Stimulated activated CD8-positive, alpha-beta memory T cell treated with anti-CD3 and anti-CD28 coated beads, Interleukin-4, amount 100 ng/mL, for 4 hours (primary cell): Measurements from ENCODE around the gene NDUFB3.
"Not testable (repeated sequence)": the region's sequence is repeated elsewhere in the genome, so short reads cannot be mapped to it uniquely, and the experiment has no call there.

Source experiments
- DNase-seq, 2 donors: peaks; one replicate each; pipeline ENCODE4 v3.0.0-alpha.2; 2020; ENCODE audit warnings: low read depth in 2 of 2, low spot score in 1 of 2

NDUFB3 gene

DNA sequence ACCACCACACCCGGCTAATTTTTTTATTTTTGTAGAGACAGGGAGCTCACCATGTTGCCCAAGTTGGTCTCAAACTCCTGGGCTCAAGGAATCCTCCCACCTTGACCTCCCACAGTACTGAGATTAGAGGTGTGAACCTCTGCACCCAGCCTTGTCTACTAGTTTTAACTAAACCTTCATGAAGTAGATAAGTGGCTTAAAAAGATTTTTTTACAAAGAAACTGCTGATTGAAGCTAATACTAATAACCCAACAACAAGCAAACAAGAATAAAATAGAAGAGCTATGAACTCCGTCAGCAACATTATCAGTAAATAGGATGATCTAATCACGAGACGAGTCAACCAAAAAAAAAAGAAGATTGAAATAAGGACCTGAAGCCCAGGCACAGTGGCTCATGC lies 18.8 kb downstream of the NDUFB3 start:
- no peak for DNase-seq

DNA sequence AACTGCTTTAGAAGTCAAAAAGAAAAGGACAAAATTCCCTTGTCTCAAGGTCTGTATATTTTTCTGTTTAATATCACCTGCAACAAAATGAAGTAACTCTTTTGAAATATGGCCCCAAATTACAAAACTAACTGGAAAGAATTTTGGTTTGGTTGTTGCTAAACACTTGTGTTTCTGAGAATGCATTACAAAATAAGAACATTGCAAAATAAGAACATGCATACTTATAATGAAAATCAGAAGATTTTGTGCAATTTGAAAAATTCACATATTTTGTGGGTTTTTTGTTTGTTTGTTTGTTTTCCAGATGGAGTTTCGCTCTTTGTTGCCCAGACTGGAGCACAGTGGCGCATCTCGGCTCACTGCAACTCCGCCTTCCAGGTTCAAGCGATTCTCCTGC lies 21.8 kb downstream of the NDUFB3 start:
- DNase-seq: no peak

GRCh38 chr2:201100497-201100896 lies 28.7 kb downstream of the NDUFB3 start:
- no peak for DNase-seq

DNA sequence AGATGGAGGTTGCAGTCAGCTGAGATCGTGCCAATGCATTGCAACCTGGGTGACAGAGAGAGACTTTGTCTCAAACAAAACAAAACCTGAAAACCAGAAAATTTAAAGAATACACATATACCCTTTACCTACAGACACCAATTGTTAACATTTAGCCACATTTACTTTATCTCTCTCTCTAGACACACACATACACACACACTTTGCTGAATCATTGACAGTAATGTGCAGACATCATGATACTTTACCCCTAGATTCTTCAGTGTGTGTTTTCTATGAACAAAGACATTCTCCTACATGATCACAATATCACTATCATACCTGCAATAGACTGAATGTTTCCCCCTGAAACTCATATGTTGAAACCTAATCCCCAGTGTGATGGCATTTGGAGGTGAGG lies 34.0 kb downstream of the NDUFB3 start:
- DNase-seq: no peak

DNA sequence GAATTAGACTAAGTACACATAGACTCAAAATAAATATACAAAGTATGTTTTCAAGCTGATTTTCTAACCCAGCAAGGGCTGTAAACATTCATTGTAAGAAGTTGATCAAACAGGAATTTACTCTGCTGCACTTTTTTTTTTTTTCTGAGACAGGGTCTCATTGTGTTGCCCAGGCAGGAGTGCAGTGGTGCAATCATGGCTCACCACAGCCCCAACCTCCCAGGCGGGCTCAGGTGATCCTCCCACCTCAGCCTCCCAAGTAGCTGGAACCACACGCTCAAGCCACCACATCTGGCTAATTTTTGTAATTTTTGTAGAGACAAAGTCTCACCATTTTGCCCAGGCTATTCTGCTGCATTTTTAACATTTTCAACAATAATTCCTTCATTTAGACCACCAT lies 35.8 kb downstream of the NDUFB3 start:
- DNase-seq: no peak

DNA sequence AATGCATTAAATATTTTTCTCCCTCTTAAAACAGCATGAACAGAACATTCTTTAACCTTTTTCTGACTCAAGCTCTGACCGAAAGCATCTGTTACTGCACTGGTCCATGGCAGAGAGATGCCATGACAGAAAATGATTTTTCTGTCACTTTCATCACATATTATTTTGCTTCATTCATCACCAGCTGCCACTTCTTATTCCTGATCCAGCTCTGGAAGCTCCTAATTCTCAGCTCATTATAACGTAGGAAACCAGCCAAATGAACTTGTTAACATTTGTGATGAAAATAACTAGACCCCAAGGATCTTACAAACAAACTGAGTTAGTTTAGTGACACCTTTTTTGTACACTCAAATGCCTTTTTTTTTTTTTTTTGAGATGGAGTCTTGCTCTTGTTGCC lies 36.5 kb downstream of the NDUFB3 start:
- no peak for DNase-seq

GRCh38 chr2:201109186-201109585 lies 37.4 kb downstream of the NDUFB3 start:
- DNase-seq: no peak

- no peak for DNase-seq
Measured at GRCh38 chr2:201110615-201111014, 38.8 kb downstream of the NDUFB3 start.

- DNase-seq: no peak
Measured at GRCh38 chr2:201111096-201111495, 39.3 kb downstream of the NDUFB3 start.

- no peak for DNase-seq
Measured at GRCh38 chr2:201114350-201114749, 42.5 kb downstream of the NDUFB3 start.

DNA sequence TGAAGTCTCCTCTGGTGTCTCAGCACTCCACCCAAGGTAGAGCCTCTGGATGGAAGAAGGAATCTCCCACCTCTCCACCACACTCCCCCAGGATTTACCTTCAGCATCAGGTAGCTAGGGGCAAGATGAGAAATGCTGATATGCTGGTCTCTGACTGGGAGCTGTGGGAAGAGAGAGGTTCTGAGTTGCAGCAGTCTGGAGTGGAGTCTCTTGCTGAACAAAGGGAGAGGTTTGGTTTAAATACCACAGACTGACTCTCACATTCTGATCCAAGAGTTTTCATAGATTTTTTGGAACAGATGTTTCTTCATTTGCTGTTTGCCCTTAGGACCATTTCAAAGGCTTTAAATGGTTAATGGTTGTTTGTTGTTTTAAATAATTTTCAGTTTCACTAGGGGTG lies 43.0 kb downstream of the NDUFB3 start:
- no peak for DNase-seq

- peak; percentile 58 to 65 for DNase-seq
Measured at GRCh38 chr2:201116115-201116958, 44.5 kb downstream of the NDUFB3 start, which contains the start of gene CFLAR. TSS of gene CFLAR (plus strand) at chr2:201116164. CDS start at chr2:201129866, 13,702 bp downstream.

DNA sequence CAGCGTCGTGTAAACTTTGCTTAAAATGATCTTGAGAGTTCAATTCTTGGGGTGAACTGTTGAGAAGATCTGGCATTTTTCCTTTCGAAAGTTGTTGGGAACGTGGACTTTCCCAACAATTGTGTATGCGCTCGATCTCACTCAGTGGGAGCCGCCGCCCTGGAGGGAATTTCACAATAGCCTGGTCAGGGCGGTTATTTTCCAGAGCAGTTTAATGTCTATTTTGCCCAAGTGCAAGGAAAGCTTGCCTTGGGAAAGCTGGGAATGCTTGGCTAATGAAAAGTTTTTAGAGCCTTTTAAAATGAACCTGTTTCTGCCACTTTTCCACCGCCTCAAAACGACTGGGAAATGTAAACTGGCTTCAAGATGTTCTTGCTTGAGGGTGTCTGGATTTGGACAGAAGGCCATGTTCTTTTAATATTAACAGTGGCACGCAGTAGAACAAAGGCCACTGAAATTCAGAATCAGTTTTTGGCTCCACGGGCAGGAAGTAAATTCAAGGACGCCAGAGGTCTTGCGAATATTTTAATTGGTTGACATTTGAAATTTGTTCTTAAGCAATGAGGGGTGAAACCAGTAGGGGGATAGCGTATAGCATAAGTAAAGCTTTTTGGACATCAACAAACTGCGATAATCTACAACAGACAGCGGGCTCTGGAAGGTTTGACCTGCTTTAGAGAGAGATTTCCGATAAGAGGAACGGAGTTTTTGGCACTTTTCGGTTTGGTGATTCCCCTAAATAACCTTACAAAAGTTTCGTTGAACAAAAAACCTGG lies 45.3 kb downstream of the NDUFB3 start:
- no peak for DNase-seq

GRCh38 chr2:201117735-201118094 lies 45.9 kb downstream of the NDUFB3 start:
- DNase-seq: not testable (repeated sequence)

DNA sequence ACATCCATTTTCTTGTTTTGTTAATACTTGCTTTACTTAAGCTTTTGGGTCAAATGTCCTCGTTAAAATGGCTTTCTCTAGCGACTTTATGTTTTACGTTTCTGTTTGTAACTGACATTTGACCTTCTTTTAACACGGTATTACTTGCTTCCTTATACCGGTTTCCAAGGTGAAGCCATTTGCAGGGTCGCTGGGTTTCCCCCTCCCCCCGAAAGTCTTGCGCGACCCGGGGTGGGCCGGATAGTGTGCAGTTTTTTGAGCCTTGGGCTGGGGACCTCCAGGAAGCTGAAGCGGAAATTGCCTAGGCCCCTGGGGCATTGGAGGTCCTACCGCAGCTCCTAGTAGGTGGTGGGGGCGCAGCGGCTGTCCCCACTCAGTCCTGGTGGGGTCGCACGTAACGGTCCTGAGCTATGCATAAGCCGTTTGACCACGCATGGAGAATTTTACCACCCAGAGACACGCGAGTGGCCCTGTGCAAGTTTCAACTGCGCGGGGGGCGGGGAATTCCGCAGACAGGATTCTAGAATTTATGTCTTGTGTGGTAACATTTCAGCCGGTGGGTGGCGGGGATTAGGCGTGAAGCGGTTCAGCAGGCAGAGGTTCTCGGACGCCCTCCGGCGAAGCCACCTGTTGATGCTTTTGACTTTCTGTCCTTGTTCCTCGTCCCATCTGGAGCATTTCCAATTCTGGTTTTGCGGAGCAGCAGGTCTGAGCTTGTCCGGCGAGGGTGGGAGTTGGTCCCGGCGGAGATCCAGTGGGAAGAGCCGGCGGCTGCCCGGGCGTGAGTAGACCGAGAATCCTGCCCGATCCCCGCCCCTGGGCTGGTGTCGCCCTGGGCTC lies 46.5 kb downstream of the NDUFB3 start:
- DNase-seq: peak; percentile 67 to 82

DNA sequence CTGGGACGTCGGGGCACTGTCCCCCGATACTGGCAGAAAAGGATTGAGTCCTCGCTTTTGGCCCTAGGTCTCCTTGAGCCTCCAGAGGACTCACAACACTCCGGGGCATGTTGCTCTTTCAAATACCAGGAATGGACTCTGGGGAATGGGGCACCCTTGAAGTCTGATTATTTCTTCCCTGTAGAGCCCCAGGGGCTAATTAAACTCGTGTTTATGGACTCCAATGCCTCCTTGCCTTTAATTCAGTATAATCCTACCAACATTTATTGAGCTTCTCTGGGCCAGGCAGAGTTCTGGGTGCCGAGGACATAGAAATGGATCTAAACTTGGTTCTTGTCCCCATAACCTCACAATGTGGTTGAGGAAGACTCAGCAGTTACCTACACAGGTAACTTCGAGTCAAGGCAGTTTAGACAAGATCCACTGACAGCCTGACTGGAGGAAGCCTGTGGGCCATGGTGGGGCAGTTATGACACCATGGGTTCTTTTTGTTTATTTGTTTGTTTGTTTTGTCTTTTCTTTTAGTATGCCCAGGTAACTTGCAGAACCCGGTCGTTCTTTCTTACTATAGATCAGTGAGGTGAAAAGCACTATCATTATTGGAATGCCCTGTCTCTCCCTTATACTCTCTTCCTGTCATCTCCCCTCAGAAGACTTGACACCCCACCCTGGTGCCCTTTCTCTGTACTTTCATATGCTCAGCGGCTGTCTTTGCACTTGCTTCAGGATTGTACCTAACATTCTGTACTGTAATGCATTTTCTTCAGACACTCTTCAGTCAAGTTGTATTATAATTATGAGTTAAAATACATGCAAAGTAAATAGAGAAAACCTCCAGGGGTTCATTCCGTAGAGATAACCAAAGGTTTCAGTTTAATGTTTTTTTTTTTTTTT lies 47.4 kb downstream of the NDUFB3 start:
- DNase-seq: no peak

- no peak for DNase-seq
Measured at GRCh38 chr2:201122276-201122675, 50.5 kb downstream of the NDUFB3 start.

DNA sequence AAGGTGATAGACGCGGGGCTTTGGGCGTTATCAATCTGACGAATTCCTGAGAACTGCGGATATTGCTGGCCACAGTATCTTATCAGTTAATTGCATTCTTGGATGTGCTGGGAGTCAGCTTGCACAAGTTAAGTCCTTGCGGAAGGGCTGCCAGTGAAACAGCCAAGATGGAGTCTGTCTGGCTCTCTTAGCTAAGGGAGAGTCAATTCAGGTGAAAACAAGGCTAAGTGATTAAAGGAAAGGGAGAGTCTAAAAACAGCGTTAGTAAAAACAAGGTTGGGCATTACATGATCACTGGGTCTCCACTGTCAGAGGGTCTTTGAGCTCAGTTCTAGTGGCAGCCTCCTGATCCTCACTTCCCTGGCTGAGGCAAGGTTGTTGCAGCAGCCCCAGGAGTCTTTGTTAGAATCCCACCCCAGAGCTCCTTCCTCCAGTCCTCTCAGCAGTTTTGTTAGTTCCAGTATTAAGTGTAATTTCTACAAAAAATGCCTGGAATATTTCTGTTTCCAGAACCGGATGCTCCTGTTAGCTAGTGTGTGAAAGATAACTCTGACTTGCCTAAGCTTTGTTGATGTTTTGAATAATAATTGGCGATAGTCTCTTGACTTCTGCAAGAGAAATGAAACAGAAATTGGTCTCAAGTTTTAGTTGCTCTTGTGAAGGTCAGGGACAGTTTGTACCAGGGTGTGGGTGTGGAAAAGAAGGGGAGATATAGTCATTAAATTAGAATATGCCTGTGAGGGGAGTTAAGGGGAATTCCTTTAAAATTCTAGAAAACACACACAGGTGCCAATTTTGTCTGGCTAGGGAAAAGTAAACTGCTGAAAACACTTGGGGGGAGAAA lies 54.7 kb downstream of the NDUFB3 start:
- no peak for DNase-seq

GRCh38 chr2:201127152-201127511 lies 55.3 kb downstream of the NDUFB3 start:
- DNase-seq: no peak

DNA sequence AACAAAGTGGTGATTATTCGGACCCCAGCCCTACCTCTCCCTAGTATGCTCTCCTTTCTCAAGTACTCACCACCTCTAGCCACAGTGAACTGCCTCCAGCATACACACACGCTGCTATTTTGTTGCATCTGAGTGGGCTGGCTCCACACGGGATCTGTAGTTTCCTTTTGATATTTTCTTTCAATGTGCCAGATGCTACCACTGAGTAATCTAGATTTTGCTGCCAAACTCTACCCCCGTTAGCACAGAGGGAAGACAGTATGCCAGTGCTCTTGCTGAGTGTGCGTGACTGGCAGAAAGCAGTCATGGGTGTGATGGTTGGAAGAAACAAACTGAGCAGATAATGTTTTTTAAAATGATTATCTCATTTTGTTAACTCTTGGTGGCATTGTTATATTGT lies 55.8 kb downstream of the NDUFB3 start:
- DNase-seq: peak in 1 of 2 donors; percentile 15
